Posterior vena cava (tissue), 2 donors: ENCODE measurements around the gene LHX5. TPM values are rescaled to one million over a fixed set of nuclear protein-coding genes. Genes with fewer than 3 reads are reported as not detected.
"Not testable (repeated sequence)": the region's sequence is repeated elsewhere in the genome, so short reads cannot be mapped to it uniquely, and the experiment has no call there.

Experiments used
- DNase-seq: peaks from one replicate; pipeline ENCODE4 v3.0.0-alpha.2; 2020; ENCODE audit warnings: low spot score
- intact Hi-C, 2 donors: fragments of 100-400 bp; cut with DNase I; formaldehyde crosslinking; loops; one replicate each; pipeline versions ENCODE4 v1.14.1 to v1.14.2; 2022 to 2023
- long read RNA-seq, 2 donors: library from polyadenylated mRNA; unstranded; transcript quantifications; one replicate each; pipeline ENCODE4 v2.0.0, GENCODE V29; 2020 to 2021
- total RNA-seq, 2 donors: library from RNA; stranded (reverse); fragmentation: NEBNext Ultra II Directional; extraction: Animal tissue kit (Norgen Biotek cat#: 25700); gene quantifications; one replicate each; pipeline ENCODE4 v1.2.1, GENCODE V29; 2021
- donor health status: DM: yes; HTN: yes; CAD: no.
- donor health status: DM: yes; HTN: yes; CAD: no.

Gene LHX5
- total RNA-seq, result not detected
- long read RNA-seq, donor 1, result 0 reads
- long read RNA-seq, donor 2, result 0 reads

DNA sequence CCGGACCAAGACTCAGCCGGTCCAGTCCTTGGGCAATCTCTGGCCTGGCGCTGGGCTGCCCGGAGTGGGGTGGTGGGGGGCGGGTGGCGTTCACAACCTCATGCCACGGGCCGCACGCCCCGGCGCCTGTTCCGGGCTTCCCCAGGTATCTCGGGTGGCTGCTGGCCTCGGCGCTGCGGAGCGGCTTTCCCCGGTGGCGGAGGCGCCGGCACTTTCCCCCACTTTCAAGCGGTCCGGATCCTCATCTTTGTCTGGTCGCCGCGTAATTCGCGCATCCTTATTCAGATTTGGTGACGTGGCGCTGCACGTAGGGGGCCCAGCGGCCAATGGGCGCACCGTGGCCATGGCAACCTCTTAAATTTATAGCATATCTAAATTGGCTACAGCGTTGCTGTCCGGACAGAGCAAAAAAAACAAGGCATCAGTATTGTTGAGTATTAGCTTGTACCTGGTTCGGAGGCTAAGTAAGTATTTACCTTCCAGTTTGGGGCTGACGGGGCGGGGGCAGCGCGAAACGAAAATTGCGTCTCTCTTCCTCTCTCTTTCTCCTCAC lies at the start of gene LHX5:
Gene LHX5 (minus strand): TSS at position 253 of the 553 bp plus-strand sequence. CDS start 373 bp downstream, outside the sequence.
- DNase-seq, result no peak

GRCh38 chr12:113519464-113520307 lies 48.0 kb upstream of the LHX5 start:
- DNase-seq, result no peak
- intact Hi-C loops, result no loop called here

More for the DNA sequence above, at the start of gene LHX5:
- intact Hi-C loops, result loop anchor here in 1 of 2 donors (2.0 kb wide), 1 partner anchor 61 kb away; no protein-coding TSS in a partner anchor

DNA sequence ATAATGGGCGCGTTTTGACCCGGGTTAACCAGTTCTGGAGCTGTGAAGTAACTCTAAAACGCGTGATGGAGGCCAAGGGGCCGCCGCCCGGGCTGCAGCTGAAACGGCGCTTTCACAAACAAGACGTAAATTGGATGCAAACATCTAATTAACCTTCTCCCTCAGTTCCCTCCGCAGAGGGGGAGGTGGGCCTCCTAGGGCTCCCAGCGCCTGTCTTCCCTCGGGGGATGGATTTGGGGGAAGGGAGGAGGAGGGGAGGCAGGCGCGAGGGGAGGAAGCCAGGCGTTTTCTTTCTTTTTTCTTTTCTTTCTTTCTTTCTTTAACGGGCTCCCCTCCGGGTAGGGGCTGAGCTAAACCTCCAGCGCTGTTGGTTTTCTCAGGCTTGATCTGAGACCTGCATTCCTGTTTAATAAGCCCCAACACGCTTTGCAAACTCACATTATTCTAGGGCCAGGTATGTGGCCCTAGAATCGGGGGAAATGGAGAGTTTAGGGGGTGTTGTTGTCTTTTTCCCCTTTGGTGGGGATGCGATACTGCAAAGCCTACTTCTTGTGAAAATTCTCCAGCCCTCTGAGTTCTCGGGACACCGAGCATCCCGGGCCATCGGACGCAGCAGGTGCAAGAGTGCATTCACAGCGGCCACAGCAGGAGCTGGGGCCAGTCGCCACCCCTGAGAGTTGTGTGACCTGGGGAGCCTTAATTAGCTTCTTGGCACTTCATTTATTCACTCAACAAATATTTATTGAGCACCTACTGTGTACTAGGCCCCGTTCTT lies 43.6 kb upstream of the LHX5 start:
- intact Hi-C loops, result no loop called here
- DNase-seq, result no peak

DNA sequence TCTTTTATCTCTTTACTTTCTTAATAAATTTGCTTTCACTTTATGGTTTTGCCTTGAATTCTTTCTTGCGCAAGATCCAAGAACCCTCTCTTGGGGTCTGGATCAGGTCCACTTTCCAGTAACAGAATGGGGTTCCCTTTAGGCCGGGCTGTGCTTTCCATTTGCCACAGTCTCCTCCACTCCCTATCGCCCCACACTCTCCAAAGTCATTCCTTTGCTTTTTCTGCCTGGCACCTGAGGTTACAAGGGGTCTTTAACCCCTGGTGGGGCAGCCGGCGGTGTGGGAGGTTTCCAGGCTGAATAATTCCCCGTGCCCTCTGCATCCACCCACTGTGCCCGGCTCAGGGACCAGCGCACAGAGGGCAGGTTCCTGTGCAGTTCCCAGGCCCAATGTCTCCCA lies 42.9 kb upstream of the LHX5 start:
- intact Hi-C loops, result no loop called here
- no peak for DNase-seq

- DNase-seq, result no peak
- intact Hi-C loops, result no loop called here
Observed at GRCh38 chr12:113512568-113512967, 40.9 kb upstream of the LHX5 start.

GRCh38 chr12:113506867-113507266 lies 35.2 kb upstream of the LHX5 start:
- no peak for DNase-seq
- intact Hi-C loops, result no loop called here

DNA sequence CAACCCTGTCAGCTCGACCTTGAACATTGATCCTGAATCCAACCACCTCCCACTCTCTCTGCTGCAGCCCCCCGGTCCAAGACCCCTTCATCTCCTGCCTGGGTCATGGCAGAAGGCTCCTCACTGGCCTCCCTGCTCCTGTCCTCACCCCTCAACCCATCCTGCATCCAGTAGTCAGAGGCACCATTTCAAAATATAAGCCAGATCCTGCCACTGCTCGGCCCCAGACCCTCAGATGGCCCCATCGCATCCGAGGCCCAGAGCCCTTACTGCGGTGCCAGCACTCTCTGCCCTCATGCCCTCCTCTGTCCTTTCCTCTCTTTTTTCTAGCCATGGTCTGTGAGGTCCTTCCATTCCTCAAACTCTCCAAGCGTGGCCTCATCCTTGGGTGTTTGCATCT lies 34.3 kb upstream of the LHX5 start:
- DNase-seq, result no peak
- intact Hi-C loops, result no loop called here

DNA sequence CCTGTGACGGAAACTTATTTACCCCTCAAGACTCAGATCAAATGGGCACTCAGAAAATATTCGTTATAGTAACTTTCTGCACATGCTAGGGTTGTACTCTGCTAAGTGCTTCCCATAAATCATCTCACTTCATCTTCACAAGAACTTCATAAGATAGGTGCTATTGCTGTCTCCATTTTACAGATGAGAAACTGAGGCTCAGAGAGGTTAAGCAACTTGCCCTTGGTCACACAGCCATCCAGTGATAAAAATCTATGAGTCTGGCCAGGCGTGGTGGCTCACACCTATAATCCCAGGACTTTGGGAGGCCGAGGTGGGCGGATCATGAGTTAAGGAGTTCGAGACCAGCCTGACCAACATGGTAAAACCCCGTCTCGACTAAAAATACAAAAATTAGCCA lies 33.2 kb upstream of the LHX5 start:
- DNase-seq, result no peak
- intact Hi-C loops, result no loop called here

- DNase-seq, result no peak
- intact Hi-C loops, result no loop called here
Observed at GRCh38 chr12:113500782-113501311, 29.2 kb upstream of the LHX5 start.

DNA sequence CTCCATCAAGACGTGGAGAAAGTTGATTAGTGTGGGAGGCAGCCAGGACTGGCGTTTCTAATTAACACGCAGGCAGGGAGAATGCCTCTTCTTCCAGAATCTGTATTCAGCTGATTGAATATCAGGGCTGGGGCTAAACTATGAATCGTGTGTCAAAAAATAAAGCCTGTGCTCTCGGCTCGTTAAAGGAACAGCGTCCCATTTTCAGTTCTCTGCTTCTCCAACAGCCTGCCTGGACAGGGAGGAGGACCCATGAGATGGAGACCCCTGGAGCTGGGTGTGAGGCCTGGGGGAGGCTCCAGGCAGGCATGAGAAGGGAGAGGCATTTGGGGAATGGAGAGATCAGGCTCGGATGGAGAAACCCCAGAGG lies 28.6 kb upstream of the LHX5 start:
- intact Hi-C loops, result no loop called here
- no peak for DNase-seq

GRCh38 chr12:113498490-113498889 lies 26.8 kb upstream of the LHX5 start:
- DNase-seq, result no peak
- intact Hi-C loops, result no loop called here

- intact Hi-C loops, result no loop called here
- DNase-seq, result no peak
Observed at GRCh38 chr12:113497693-113498092, 26.0 kb upstream of the LHX5 start.

GRCh38 chr12:113495941-113496340 lies 24.3 kb upstream of the LHX5 start:
- DNase-seq, intact Hi-C loops: not testable (repeated sequence)

DNA sequence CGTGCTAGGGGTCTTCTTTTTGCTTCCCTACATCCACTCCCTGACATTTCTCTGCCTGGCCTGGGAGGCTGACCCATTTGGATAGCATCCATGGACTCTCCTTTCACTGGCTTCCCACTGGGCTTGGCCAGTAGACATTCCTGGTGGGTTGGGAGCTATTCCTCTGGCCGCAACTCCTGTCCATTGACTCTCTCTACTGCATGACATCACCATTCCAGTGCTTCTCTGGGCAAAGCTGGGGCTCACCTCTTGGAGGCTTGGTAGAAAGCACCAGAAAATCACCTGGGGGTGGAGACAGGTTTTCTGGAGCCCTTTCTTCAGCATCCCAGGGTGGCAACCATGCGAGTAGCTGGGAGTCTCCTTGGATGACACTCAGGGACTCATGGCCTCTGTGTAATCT lies 16.7 kb upstream of the LHX5 start:
- no peak for DNase-seq
- intact Hi-C loops, result no loop called here

DNA sequence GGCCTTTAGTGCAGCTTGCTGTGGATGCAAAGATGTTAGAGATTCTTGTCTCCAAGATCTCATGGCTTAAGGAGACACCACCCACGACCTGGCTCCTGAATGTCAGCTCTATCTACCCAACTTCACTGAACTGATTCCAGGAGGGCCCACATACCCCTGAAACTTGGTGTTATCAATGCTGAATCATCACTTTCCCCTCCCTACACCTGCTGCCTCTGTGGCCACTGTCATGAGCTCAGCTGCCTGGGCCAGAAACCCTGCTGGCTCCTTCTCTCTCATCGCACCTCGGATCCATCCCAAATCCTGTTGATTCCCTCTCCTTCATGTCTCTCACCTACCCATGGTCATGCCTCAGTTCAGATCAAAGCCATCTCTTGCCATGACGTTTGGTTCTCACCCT lies 15.1 kb upstream of the LHX5 start:
- intact Hi-C loops, result no loop called here
- DNase-seq, result no peak

- intact Hi-C loops, result no loop called here
- no peak for DNase-seq
Observed at GRCh38 chr12:113485330-113485729, 13.7 kb upstream of the LHX5 start.

DNA sequence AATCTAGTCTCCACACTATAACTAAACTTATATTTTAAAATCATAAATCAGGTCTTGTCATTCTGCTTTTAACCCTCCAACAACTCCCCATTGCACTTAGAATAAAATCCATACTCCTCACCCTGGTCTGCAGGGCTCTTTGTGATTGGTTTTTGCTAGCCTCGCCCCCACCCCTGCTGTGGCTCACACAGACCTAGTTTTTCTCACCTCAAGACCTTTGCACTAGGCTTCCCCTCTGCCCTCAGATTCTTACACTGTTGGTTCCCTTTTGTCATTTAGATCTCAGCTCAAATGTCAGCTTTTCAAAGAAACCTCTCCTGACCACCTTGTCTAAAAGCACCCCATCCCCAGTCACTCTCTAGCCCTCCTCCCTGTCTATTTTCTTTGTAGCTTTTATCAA lies 10.7 kb upstream of the LHX5 start:
- no peak for DNase-seq
- intact Hi-C loops, result loop anchor here in 1 of 2 donors (5.0 kb wide), 1 partner anchor 1775 kb away; no protein-coding TSS in a partner anchor

GRCh38 chr12:113480336-113480971 lies 8.8 kb upstream of the LHX5 start:
- DNase-seq, result no peak
- intact Hi-C loops, result loop anchor here in 1 of 2 donors (5.0 kb wide), 1 partner anchor 1777 kb away; no protein-coding TSS in a partner anchor

DNA sequence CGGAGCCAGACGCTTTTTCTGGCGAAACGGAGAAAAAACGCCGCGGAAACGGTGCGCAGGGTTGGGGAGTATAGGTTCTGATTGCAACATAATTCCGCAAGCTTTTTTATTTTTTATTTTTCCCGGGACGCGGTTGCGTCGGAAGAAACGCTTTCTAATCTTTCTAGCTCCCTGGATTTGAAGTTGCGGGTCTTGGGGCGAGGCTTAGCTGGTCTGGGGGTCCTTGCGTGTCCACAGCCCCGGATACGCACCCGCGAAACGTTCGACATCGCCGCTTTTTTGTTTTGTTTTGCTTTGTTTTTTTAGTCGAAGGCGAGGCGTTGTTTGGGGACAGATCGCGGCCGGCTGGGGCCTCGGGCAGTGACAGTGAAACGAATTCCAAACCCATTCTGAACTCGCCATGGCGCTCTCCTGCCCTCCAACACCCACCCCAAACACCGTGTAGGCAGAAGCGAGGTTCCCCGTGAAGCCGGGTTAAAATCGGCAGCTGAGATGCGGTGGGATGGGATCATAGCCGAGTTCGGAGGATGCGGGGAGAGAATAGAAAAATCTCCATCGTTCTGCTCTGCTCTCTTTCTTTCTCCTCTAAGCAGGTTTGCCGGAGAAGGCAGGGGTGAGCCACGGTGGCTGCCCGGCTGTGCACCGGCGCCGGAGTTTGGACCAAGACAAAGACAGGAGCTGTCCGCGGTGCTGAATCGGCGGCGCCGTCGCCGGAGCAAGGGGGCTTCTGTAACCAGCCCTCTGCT lies 8.1 kb upstream of the LHX5 start:
- intact Hi-C loops, result loop anchor here in 1 of 2 donors (5.0 kb wide), 1 partner anchor 1778 kb away; no protein-coding TSS in a partner anchor
- DNase-seq, result peak; percentile 55
